ENCODE data around the gene SLC37A2.
A peak's percentile ranks its signal among the peaks of the same experiment; 100 is the strongest.
"Not testable (repeated sequence)": the region's sequence is repeated elsewhere in the genome, so short reads cannot be mapped to it uniquely, and the experiment has no call there.

SLC37A2 gene

GRCh38 chr11:125085301-125086081 is 22.4 kb downstream of the SLC37A2 start:
- DNase-seq: no peak

DNA sequence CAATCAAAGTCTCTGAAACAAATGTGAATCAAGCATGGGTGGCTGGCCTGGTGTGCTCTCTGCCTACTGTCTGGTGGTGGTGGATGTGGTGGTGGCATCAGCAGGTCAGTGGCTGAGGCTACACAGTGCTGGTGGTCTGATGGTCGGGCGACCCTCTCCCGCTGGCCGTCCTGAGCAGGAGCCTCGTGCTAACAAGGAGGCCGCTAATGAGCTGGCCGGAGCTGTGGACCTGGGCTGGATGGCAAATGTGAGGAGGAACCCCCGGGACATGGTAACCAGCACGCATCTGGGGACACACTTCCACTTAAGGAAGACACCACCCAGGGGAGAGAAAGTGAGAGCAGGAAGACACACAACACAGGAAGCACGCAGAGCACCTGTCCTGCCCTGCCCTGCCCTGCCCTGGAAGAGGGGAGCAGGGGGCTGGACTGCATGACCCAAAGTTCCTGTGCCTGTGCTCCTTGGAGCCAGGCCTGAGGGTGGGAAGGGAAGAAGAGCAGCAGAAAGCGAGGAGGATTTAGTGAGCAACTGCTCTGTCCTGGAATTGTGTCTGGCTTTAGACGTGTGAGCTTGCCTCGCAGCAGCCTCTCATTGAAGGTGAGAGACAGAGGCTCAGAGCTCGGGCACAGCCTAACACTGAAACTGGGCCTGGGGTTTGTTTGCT is 23.7 kb downstream of the SLC37A2 start:
- DNase-seq: no peak

DNA sequence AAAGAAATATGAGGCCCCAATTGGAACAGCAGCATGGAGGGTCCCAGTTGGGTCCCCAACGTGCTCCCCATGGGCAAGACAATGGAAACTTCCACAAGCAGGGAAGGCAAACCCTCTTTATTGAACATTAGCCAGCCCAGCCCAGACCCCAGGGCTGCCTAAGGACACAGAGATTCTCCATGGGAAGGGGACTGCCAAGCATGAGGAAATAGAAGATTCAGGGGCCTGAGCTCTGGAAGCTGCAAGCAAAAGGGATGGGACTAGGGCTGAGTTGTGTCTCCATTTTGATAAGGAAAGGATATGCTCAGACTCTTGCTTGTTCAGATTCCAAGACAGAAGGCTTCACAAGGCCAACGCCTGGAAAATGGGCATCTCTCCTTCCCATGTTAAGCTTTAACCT is 25.0 kb downstream of the SLC37A2 start:
- no peak for DNase-seq

GRCh38 chr11:125088576-125089455 is 25.7 kb downstream of the SLC37A2 start:
- no peak for DNase-seq

DNA sequence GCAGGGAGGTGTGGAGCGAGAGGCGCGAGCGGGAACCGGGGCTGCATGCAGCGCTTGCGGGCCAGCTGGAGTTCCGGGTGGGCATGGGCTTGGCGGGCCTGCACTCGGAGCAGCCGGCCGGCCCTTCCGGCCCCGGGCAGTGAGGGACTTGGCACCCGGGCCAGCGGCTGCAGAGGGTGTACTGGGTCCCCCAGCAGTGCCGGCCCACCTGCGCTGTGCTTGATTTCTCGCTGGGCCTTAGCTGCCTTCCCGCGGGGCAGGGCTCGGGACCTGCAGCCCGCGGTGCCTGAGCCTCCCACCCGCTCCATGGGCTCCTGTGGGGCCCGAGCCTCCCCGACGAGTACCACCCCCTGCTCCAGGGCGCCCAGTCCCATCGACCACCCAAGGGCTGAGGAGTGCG is 26.4 kb downstream of the SLC37A2 start:
- not testable (repeated sequence) for DNase-seq

DNA sequence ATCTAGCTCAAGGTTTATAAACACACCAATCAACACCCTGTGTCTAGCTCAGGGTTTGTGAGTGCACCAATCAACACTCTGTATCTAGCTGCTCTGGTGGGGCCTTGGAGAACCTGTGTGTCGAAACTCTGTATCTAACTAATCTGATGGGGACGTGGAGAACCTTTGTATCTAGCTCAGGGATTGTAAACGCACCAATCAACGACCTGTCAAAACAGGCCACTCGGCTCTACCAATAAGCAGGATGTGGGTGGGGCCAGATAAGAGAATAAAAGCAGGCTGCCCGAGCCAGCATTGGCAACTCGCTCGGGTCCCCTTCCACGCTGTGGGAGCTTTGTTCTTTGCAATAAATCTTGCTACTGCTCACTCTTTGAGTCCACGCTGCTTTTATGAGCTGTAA is 27.0 kb downstream of the SLC37A2 start:
- not testable (repeated sequence) for DNase-seq

GRCh38 chr11:125090816-125091215 is 27.7 kb downstream of the SLC37A2 start:
- no peak for DNase-seq

- DNase-seq: peak; percentile 7
Observed at GRCh38 chr11:125091247-125091876, 28.3 kb downstream of the SLC37A2 start.

DNA sequence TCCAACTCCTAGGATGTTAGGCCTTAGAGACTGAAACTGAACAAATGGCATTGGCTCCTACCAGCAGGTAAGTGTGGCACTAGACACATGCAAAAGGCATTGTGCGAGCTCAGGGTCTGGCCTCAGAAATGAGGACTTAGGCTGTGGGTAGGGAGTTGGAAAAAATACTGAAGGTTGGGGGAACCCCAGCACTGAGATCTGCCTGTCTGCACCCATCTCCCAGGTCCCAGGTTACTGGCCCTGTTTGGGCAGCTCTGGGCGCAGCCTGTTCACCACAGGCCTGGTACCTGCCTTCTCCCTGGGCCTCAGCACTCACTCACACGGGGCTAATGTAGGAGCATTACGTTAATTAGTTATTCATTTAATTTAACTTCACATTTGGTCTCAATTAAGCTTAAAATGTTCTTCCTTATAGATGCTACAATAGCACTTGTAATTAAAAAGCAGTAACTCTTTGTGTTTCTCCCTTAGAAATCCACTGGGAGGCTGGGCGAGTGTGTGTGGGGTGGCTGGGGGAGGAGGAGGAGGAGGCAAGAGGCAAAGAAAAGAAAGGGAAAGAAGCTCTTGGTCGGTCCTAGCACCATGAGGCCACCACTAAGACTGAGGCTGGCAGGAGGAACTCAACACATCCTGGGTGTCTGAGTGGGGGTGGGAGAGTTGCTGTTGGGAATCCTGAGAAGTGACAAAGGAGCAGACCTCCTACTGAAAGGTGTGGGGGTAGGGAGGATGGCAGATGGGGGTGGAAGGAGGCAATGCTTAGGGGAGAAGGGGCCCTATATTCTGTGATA is 29.0 kb downstream of the SLC37A2 start:
- DNase-seq: no peak

DNA sequence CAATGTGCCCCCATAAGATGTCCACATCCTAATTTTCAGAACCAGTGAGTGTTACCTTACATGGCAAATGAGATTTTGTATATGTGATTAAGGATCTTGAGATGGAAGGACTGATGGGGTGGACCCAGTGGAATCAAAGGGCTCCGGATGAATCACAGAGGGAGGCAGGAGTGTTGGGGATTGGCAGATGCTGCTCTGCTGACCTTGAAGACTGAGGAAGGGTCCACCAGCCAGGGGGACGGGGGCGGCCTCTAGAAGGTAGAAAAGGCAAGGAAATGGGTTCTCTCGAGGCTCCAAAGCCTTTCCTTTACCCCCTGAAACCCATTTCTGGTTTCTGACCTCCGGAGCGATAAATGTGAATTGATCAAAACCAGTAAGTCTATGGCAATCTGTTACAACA is 29.6 kb downstream of the SLC37A2 start:
- no peak for DNase-seq

DNA sequence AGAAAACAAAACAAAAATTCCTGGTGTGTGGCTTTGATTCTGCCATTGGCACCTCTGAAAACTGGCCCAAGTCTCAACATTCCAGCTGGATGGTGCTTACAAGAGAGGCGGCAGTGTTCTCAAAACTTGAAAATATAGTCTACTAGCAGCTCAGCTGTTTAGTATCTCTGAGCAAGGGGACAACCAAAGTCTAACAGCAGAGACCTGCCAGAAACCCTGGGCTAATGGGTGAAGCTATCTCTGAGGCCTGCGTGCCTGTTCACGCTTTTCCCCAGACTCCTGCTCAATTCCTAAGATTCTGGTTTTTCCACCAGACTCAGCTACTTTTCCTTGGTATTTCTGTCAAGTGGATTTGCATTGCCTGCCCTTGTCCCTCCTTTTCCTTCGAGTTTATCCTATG is 30.4 kb downstream of the SLC37A2 start:
- no peak for DNase-seq

DNA sequence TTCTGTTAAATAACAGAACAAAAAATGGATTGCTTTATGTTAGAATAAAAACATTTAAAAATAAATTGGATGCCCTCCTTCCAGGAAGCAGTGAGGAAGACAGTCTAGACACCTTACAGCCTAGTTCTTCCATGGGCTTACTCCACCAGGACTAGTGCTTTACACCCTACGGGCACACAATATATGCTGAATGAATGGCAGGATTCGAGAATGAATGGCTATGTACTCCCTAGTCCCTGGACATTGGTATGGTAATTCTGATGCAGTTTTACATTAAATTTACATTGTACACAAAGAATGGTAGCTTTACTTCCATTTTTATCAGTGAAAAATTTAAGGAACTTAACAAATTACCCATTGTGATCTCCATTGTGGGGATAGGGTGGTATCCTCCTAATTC is 31.6 kb downstream of the SLC37A2 start:
- no peak for DNase-seq

DNA sequence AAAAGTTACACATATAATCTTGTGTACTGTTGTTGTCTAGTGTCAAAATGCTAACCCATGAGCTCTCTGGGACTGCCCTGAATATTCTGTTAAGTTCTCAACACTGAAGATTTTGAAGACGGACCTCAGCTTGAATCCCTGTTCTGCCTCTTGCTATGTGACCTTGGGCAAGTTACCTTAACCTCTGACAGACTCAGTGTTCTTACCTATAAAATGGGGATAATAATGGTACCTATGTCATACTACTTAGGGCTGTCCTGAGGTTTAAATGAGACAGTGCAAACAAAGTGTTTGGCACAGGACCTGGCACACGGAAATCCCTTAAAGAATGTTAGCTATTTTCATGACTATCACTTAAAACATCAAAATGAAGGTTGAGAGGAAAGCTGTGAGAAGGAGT is 37.0 kb downstream of the SLC37A2 start:
- no peak for DNase-seq

DNA sequence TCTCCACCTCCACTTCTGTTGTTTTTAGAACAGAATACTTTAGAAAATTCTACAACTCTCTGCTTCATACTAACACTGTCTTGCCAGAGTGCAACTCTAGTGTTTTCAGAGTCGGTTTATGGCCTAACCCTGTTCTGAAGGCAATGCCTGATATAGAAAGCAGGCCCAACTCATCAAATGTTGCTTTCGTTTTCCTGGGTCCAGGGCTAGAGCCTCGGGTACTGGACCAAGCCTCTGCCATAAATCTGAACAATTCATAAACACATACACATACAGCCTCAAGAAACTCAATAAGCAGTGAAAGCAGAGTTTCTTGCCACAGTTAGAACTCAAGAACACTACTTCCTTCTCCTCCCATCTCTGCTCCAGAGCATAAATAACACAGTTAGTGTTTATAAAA is 38.5 kb downstream of the SLC37A2 start:
- DNase-seq: no peak

- no peak for DNase-seq
Observed at GRCh38 chr11:125102025-125102424, 38.9 kb downstream of the SLC37A2 start.

DNA sequence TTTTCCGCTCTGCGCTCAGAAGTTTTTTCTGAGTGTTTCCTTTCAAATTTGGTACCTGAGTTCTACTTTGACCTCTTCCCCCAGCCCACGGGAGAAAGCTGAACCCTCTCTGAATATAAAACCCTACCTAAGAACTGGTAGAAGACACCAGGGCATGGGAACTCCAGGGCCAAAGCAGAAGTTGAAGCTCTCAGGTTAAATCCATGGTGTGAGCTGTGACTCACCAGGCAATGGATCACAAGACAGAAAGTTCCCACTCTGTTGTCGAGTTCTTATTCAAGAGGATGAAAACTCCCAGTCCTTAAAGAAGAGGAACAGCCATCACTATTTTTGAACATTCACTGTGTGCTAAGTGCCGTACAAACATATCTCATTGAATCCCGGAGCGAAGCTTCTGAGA is 39.4 kb downstream of the SLC37A2 start:
- DNase-seq: no peak

DNA sequence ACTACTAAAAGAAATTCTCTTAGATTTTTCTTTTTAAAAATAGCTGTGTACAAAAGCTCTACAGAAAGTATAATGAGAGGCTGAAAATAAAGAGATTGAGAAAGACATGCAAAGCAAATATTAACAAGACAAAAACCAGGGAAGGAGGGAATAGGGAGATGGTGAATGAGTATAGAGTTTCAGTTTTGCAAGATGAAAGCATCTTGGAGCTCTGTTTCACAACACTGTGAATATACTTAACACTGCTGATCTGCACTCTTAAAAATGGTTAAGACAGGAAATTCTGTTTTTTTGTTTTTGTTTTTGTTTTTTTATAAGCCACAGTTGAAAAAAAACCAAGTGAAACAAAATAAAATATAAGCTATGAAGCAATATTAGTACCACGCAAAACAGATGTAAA is 42.8 kb downstream of the SLC37A2 start:
- DNase-seq: no peak

- DNase-seq: no peak
Observed at GRCh38 chr11:125108469-125108868, 45.4 kb downstream of the SLC37A2 start.

GRCh38 chr11:125110506-125110905 is 47.4 kb downstream of the SLC37A2 start:
- no peak for DNase-seq

GRCh38 chr11:125111001-125111342 is 47.9 kb downstream of the SLC37A2 start:
- no peak for DNase-seq

GRCh38 chr11:125111343-125112207 is 48.5 kb downstream of the SLC37A2 start, which contains the start of gene TMEM218:
Gene TMEM218 (minus strand): TSS chr11:125111626. CDS start chr11:125102241, 9,385 bp downstream.
- DNase-seq: peak; percentile 90

All from NCI-H1694 (cell line).